ENCODE results near the gene MRPL49.

- no peak for TF ChIP-seq CTCF (IDR thresholded peaks at IDR 0.05)
- TF ChIP-seq POLR2A (IDR thresholded peaks at IDR 0.05) = no peak
Observed at GRCh38 chr11:65130631-65131416, 8.7 kb downstream of the MRPL49 start.

Measured in testis (tissue), 2 donors.